GM23248 (cell line): ENCODE measurements around the gene RTN4RL1.

Experiments used
- EZH2 ChIP-seq: fragments of 200-600 bp; sonication (generic); IDR thresholded peaks from 2 replicates; pipeline ENCODE4 v1.6.1; 2018; ENCODE audit warnings: antibody characterized with exemption, mild to moderate bottlenecking; ENCODE audit not compliant: insufficient read depth, poor library complexity, severe bottlenecking
- EZH2phosphoT487 ChIP-seq: fragments of 200-600 bp; sonication (generic); IDR thresholded peaks from 2 replicates; pipeline ENCODE4 v1.6.1; 2018; ENCODE audit warnings: antibody characterized with exemption, moderate library complexity, mild to moderate bottlenecking, low read depth; ENCODE audit not compliant: insufficient read depth

DNA sequence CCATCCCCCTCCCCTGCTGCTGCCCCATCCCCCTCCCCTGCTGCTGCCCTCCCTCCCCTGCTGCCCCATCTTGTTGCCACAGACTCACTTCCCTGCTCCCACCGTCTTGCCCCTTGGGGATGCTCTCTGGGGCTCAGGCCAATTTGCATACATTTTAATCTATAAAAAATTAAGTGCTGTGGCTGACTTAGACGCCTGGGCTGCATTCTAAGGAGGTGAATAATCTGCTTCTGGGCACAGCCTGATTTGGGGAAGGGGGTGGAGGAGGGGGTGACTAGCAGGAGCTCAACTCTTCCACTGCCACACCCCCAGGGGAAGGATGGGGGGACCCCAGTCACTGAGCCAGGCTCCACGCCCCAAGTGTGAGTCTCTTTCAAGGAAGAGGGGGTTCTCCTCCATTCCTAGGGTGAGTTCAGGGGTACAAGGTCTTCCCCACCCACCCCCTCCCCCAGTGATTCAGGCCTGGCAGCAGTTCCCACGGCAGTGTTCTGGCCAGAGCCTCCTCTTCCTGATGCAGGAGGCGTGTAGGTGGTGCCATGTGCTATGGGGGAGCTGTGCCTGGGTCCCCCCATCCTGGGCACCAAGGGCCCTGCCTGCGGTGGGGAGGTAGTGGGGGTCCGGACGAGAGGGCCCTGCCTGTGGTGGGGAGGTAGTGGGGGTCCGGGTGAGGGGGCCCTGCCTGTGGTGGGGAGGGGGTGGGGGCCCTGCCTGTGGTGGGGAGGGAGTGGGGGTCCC, 9.8 kb upstream of the RTN4RL1 start:
- no peak for TF ChIP-seq EZH2
- TF ChIP-seq EZH2phosphoT487, result no peak
